ENCODE data around the gene PLTP. TPM values are rescaled to one million over a fixed set of nuclear protein-coding genes. Genes with fewer than 3 reads are reported as not detected.

PLTP gene
- total and polyA plus RNA-seq, 2 of the 13 experiments (the other 11 are each of a cell fraction or from before 2014, with no cell fraction given), result 16.9 to 28.6 TPM

GRCh38 chr20:45934586-45935415, 22.8 kb upstream of the PLTP start, which contains the start of gene PCIF1 (continued):
- peak; percentile 86 for TF ChIP-seq MXD1 (CRISPR knock-in tag; IDR thresholded peaks at IDR 0.05)
- TF ChIP-seq DRAP1 (CRISPR knock-in tag; IDR thresholded peaks at IDR 0.05), result peak; percentile 78
- TF ChIP-seq SKIL (CRISPR knock-in tag; IDR thresholded peaks at IDR 0.05; ENCODE audit: borderline replicate concordance), result peak; percentile 73; the same call in 1 of the 2 replicates
- peak; percentile 97; the same call in 1 of the 2 replicates for TF ChIP-seq ZNF274 (CRISPR knock-in tag; IDR thresholded peaks at IDR 0.05)
- TF ChIP-seq IRX3 (CRISPR knock-in tag; IDR thresholded peaks at IDR 0.05; ENCODE audit: borderline replicate concordance, low read depth), result peak; percentile 93
- 0 out of 2 replicates have a peak, but pooled peaks have one; percentile 8 for TF ChIP-seq ZNF530 (CRISPR knock-in tag; IDR thresholded peaks at IDR 0.05; ENCODE audit: low read depth)
- peak; percentile 73 for TF ChIP-seq ZSCAN5A (CRISPR knock-in tag; IDR thresholded peaks at IDR 0.05; ENCODE audit: borderline replicate concordance)
- TF ChIP-seq NFATC3 (CRISPR knock-in tag; IDR thresholded peaks at IDR 0.05), result peak; percentile 46; the same call in 1 of the 2 replicates
- TF ChIP-seq GLI4 (CRISPR knock-in tag; IDR thresholded peaks at IDR 0.05; ENCODE audit: borderline replicate concordance), result peak; percentile 71; the same call in 1 of the 2 replicates
- TF ChIP-seq TFE3 (CRISPR knock-in tag; IDR thresholded peaks at IDR 0.05), result peak; percentile 89
- TF ChIP-seq ZFYVE20 (CRISPR knock-in tag; IDR thresholded peaks at IDR 0.05; ENCODE audit: borderline replicate concordance, low read depth), result peak; percentile 83; the same call in 1 of the 2 replicates
- peak; percentile 30; the same call in 1 of the 2 replicates for TF ChIP-seq ONECUT2 (CRISPR knock-in tag; IDR thresholded peaks at IDR 0.05)
- peak; percentile 97 for TF ChIP-seq NFRKB (IDR thresholded peaks at IDR 0.05)
- TF ChIP-seq ZNF33A (CRISPR knock-in tag; IDR thresholded peaks at IDR 0.05; ENCODE audit: borderline replicate concordance), result peak; percentile 39; the same call in 1 of the 2 replicates
- TF ChIP-seq SMAD3 (CRISPR knock-in tag; IDR thresholded peaks at IDR 0.05), result peak; percentile 91
- peak; percentile 97; the same call in 1 of the 2 replicates for TF ChIP-seq ZNF660 (CRISPR knock-in tag; IDR thresholded peaks at IDR 0.05; ENCODE audit: borderline replicate concordance, low read depth)
- no peak for TF ChIP-seq CENPX (CRISPR knock-in tag; IDR thresholded peaks at IDR 0.05)
- peak; percentile 84 for TF ChIP-seq TBX2 (CRISPR knock-in tag; IDR thresholded peaks at IDR 0.05; ENCODE audit: borderline replicate concordance)
- TF ChIP-seq ZNF557 (CRISPR knock-in tag; IDR thresholded peaks at IDR 0.05), result peak; percentile 50; the same call in 1 of the 2 replicates
- TF ChIP-seq ZNF770 (CRISPR knock-in tag; IDR thresholded peaks at IDR 0.05), result no peak; the same call in none of the 2 replicates

All from HepG2 (cell line).